Measurements from ENCODE around the gene ABCC8.

The ABCC8 gene

GRCh38 chr11:17414992-17415391, 61.7 kb downstream of the ABCC8 start:
- DNase-seq (ENCODE audit: low read depth), result no peak
- no peak for TF ChIP-seq CTCF (IDR thresholded peaks at IDR 0.05; ENCODE audit: insufficient read depth, low read depth, low read length, missing control alignments)
- no peak overlapping the region for H3K4me3 ChIP-seq (ENCODE audit: low read length)

- DNase-seq (ENCODE audit: low read depth), result no peak
- no peak for TF ChIP-seq CTCF (IDR thresholded peaks at IDR 0.05; ENCODE audit: insufficient read depth, low read depth, low read length, missing control alignments)
- no peak overlapping the region for H3K4me3 ChIP-seq (ENCODE audit: low read length)
These were observed 62.3 kb downstream of the ABCC8 start for GRCh38 chr11:17414317-17414737.

GRCh38 chr11:17413414-17414316, 63.0 kb downstream of the ABCC8 start:
- DNase-seq (ENCODE audit: low read depth), result no peak
- TF ChIP-seq CTCF (IDR thresholded peaks at IDR 0.05; ENCODE audit: insufficient read depth, low read depth, low read length, missing control alignments), result no peak
- H3K4me3 ChIP-seq (ENCODE audit: low read length), result no peak overlapping the region

GRCh38 chr11:17412488-17413180, 64.0 kb downstream of the ABCC8 start:
- no peak overlapping the region for H3K4me3 ChIP-seq (ENCODE audit: low read length)
- TF ChIP-seq CTCF (IDR thresholded peaks at IDR 0.05; ENCODE audit: insufficient read depth, low read depth, low read length, missing control alignments), result no peak
- DNase-seq (ENCODE audit: low read depth), result no peak

GRCh38 chr11:17411418-17411817, 65.2 kb downstream of the ABCC8 start:
- no peak overlapping the region for H3K4me3 ChIP-seq (ENCODE audit: low read length)
- no peak for DNase-seq (ENCODE audit: low read depth)
- TF ChIP-seq CTCF (IDR thresholded peaks at IDR 0.05; ENCODE audit: insufficient read depth, low read depth, low read length, missing control alignments), result no peak

DNA sequence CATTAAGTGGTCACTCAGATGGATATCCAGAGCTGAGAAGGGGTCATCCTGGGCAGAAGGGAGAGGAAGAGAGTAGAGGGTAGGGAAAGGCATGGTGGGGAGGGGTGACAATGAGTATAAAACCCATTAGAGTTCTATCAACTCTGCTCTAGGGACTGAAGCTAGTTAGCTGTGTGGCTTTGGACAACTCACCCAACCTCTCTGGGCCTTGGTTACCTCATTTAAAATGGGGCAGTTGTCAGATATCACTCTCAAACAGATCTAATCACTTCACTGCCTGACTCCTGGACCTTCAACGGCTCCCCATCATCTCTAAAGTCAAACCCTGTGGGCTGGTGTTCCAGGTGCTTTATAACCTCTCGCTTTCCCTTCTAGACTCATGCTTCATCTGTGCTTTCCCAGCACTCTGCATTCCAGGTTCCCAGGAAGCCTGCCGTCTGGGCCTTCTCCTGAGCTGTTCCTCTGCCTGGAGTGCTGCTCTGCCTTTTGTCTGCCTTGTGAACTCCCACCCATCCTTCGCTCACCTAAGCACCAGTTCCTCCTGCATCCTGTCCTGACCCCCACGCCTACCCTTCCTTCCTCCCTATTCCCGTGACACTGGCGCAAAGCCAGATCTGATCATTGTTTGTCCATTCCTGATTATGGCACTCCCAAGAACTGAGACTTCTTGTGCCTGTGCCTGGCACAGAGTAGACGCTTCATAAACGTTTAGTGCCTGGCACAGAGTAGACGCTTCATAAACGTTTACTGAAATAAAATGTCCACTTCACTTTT, 65.9 kb downstream of the ABCC8 start:
- no peak for TF ChIP-seq CTCF (IDR thresholded peaks at IDR 0.05; ENCODE audit: insufficient read depth, low read depth, low read length, missing control alignments)
- no peak for DNase-seq (ENCODE audit: low read depth)
- H3K4me3 ChIP-seq (ENCODE audit: low read length), result no peak overlapping the region

All from epithelial cell of esophagus (primary cell).